ENCODE measurements around the gene SNX25. TPM values are rescaled to one million over a fixed set of nuclear protein-coding genes. Genes with fewer than 3 reads are reported as not detected.

Gene SNX25
- polyA plus RNA-seq, 1 of the 3 experiments (the other 2 are of a cell fraction) = 8.5 TPM

- ChIA-PET POLR2A (no interaction called here), CTCF (interaction anchor here (0.8 to 1.9 kb wide), 4 partner anchors 8 to 25 kb away, joined by 3 to 5 read pairs (median 3); no protein-coding TSS in a partner anchor)
- Histone ChIP-seq H3F3A (replicated peaks; ENCODE audit: insufficient read depth) (peaks cover 17% of the 10 kb centered on the region), H2AFZ (ENCODE audit: low read depth) (no peak overlapping the region), H3K27me3 (ENCODE audit: insufficient read depth) (no peaks in the 10 kb centered on the region), H3K9me3 (no peaks in the 10 kb centered on the region), H3K4me1 (ENCODE audit: control insufficient read depth in 1 of 2, insufficient read depth in 2 of 2, low read depth in 1 of 2, low read length in 1 of 2) (peaks cover 9 to 10% of the 10 kb centered on the region in 2 experiments; a peak in 3 of 4 replicates), H4K20me1 (ENCODE audit: insufficient read depth) (no peaks in the 10 kb centered on the region), H3K36me3 (replicated peaks in 1 of 2; ENCODE audit: control insufficient read depth in 1 of 2, insufficient read depth in 2 of 2, low read length in 1 of 2) (peaks cover 0 to 26% of the 10 kb centered on the region in 2 experiments), H3K9ac (no peak overlapping the region), H3K9me2 (no peaks in the 10 kb centered on the region), H3K4me3 (ENCODE audit: low read depth in 2 of 2, low read length in 1 of 2) (no peak overlapping the region), H3K27ac (ENCODE audit: low read depth in 2 of 2, low read length in 1 of 2) (peak overlapping the region in 1 of 2 experiments; percentile 23; a peak in 1 of 4 replicates), H3K79me2 (ENCODE audit: insufficient read depth) (peaks cover 80% of the 10 kb centered on the region), H3K4me2 (peak overlapping the region; percentile 20; the same call in 1 of the 2 replicates)
- WGBS (ENCODE audit: low lambda C conversion rate) = 59% methylated on average over 1 of the region's 1 CpG
- TF ChIP-seq TCF12 (IDR thresholded peaks at IDR 0.05) (no peak), FOXJ3 (CRISPR knock-in tag; IDR thresholded peaks at IDR 0.05) (no peak), CTCF (IDR thresholded peaks at IDR 0.05) (no peak), ELF1 (IDR thresholded peaks at IDR 0.05) (no peak), SMC3 (IDR thresholded peaks at IDR 0.05; ENCODE audit: low read depth, low read length) (no peak), RFX5 (IDR thresholded peaks at IDR 0.05; ENCODE audit: low read length) (no peak), ZBTB33 (IDR thresholded peaks at IDR 0.05; ENCODE audit: borderline replicate concordance, low read depth) (no peak), RXRA (IDR thresholded peaks at IDR 0.05; ENCODE audit: borderline replicate concordance, low read depth) (no peak)
- DNase-seq = no peak
These were observed 37.8 kb downstream of the SNX25 start for GRCh38 chr4:185247151-185247550.

GRCh38 chr4:185248393-185249039 lies 39.1 kb downstream of the SNX25 start:
- 96% methylated on average over 3 of the region's 3 CpGs for WGBS (ENCODE audit: low lambda C conversion rate)
- Histone ChIP-seq H3K27ac (ENCODE audit: low read depth in 2 of 2, low read length in 1 of 2) (no peak overlapping the region), H3K27me3 (ENCODE audit: insufficient read depth) (no peaks in the 10 kb centered on the region), H3K4me1 (ENCODE audit: control insufficient read depth in 1 of 2, insufficient read depth in 2 of 2, low read depth in 1 of 2, low read length in 1 of 2) (peaks cover 9 to 10% of the 10 kb centered on the region in 2 experiments; a peak in 3 of 4 replicates), H3F3A (replicated peaks; ENCODE audit: insufficient read depth) (peaks cover 18% of the 10 kb centered on the region), H4K20me1 (ENCODE audit: insufficient read depth) (no peaks in the 10 kb centered on the region), H3K36me3 (replicated peaks in 1 of 2; ENCODE audit: control insufficient read depth in 1 of 2, insufficient read depth in 2 of 2, low read length in 1 of 2) (peaks cover 0 to 33% of the 10 kb centered on the region in 2 experiments), H3K9me2 (no peaks in the 10 kb centered on the region), H3K9ac (no peak overlapping the region), H3K9me3 (no peaks in the 10 kb centered on the region), H3K4me3 (ENCODE audit: low read depth in 2 of 2, low read length in 1 of 2) (no peak overlapping the region), H3K4me2 (no peak overlapping the region), H2AFZ (ENCODE audit: low read depth) (no peak overlapping the region), H3K79me2 (ENCODE audit: insufficient read depth) (peaks cover 78% of the 10 kb centered on the region)
- CTCF ChIA-PET = interaction anchor here (1.1 kb wide), 1 partner anchor 40 kb away, joined by 3 read pairs; no protein-coding TSS in a partner anchor
- TF ChIP-seq FOSL2 (IDR thresholded peaks at IDR 0.05; ENCODE audit: borderline replicate concordance, low read depth) (no peak), MAX (IDR thresholded peaks at IDR 0.05; ENCODE audit: low read depth) (no peak), RFX5 (IDR thresholded peaks at IDR 0.05; ENCODE audit: low read length) (no peak)
- no peak for DNase-seq
- POLR2A ChIA-PET = no interaction called here
